Bronchial epithelial cell (primary cell): Measurements from ENCODE around the gene HLA-B. TPM values are rescaled to one million over a fixed set of nuclear protein-coding genes. Genes with fewer than 3 reads are reported as not detected.

Experiments used
- DNase-seq: peaks from one replicate; pipeline ENCODE4 v3.0.0-alpha.2; 2010; ENCODE audit warnings: low read depth
- FAIRE-seq: peaks from 2 replicates; lab custom pipeline; 2011; peaks lifted over from hg19 to GRCh38; lab: Jason Lieb, UNC
- H3K27me3 ChIP-seq: 2 replicates; pipeline ENCODE4 v1.5.1; 2011; ENCODE audit warnings: low read length; ENCODE audit not compliant: control insufficient read depth, insufficient read depth
- H3K36me3 ChIP-seq: 2 replicates; pipeline ENCODE4 v1.5.1; 2011; ENCODE audit warnings: low read length; ENCODE audit not compliant: control insufficient read depth, insufficient read depth
- H3K4me3 ChIP-seq: 2 replicates; pipeline ENCODE4 v1.5.1; 2011; ENCODE audit warnings: mild to moderate bottlenecking, low read depth, low read length, control low read depth
- CTCF ChIP-seq: IDR thresholded peaks from 2 replicates; pipeline ENCODE4 v1.5.1; 2011; ENCODE audit warnings: mild to moderate bottlenecking, moderate library complexity, low read length, control low read depth, inconsistent platforms; ENCODE audit not compliant: insufficient read depth, severe bottlenecking
- total RNA-seq: library from RNA; depleted of rRNA; stranded (reverse); fragments of >200 nt; gene quantifications from 2 replicates; pipeline ENCODE4 v1.2.1, GENCODE V29; 2014

Gene HLA-B
- total RNA-seq, 1 donor from 2014 or later = 46.9 TPM

GRCh38 chr6:31356216-31356945, 598 bp downstream of the HLA-B start:
- Histone ChIP-seq H3K27me3 (peaks cover 3% of the 10 kb centered on the region), H3K4me3 (peak overlapping the region; percentile 60), H3K36me3 (no peaks in the 10 kb centered on the region)
- no peak for DNase-seq
- no peak for FAIRE-seq
- no peak for TF ChIP-seq CTCF

DNA sequence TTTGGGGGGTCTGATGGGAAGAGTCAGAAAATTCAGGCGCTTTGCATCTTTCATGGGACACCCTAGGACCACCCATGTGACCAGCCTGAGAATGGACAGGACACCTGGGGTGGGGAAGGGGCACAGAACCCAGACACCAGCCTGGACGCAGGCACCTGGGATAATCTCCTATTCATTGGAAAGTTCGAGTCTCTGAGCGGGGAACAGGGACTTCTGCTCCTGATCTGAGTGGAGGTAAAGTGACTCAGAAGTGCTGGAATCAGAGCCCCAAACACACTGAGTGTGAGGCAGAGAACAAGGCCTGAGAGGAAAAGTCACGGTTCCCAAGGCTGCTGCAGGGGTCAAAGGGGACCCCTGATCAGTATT, 1.4 kb downstream of the HLA-B start:
- no peak for TF ChIP-seq CTCF
- no peak overlapping the region for H3K4me3 ChIP-seq

GRCh38 chr6:31354864-31355582, 2.0 kb downstream of the HLA-B start:
- peaks cover 3% of the 10 kb centered on the region for H3K27me3 ChIP-seq
- DNase-seq (no peak), FAIRE-seq (no peak)
- TF ChIP-seq CTCF = no peak
- H3K4me3 ChIP-seq = no peak overlapping the region
- H3K36me3 ChIP-seq = no peaks in the 10 kb centered on the region

More for the DNA sequence above, 1.4 kb downstream of the HLA-B start:
- H3K27me3 ChIP-seq = peaks cover 3% of the 10 kb centered on the region
- H3K36me3 ChIP-seq = no peaks in the 10 kb centered on the region
- DNase-seq (no peak), FAIRE-seq (no peak)

GRCh38 chr6:31354158-31354863, 2.7 kb downstream of the HLA-B start:
- TF ChIP-seq CTCF = no peak
- Histone ChIP-seq H3K36me3 (no peaks in the 10 kb centered on the region), H3K4me3 (no peak overlapping the region), H3K27me3 (peaks cover 3% of the 10 kb centered on the region)
- FAIRE-seq (no peak), DNase-seq (no peak)

DNA sequence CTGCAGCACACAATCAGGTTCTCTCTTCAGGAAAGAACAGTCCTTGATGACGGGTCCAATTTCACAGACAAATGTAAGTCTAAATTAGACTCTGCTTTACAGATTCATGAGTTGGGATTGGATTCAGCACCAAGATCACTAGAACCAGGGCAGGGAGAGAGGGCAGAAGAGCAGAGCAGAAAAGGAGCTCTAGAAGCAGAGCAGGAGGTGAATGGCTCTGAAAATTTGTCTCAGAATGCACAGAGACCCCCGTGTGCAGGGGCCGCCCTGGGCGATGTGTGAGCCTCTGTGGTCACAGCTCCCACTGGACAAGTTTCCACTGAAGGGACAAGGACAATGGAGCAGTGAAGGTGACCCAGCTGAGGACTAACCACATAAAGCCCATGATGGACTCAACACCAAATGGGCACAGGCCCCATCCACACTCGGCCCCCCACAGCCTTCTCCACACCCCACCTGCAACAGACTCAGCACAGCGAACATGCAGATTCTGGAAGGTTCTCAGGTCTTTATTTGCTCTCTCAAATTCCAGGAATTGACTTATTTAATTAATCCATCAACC, 3.5 kb downstream of the HLA-B start:
- no peaks in the 10 kb centered on the region for H3K27me3 ChIP-seq
- no peak overlapping the region for H3K4me3 ChIP-seq
- FAIRE-seq = no peak
- no peaks in the 10 kb centered on the region for H3K36me3 ChIP-seq
- no peak for DNase-seq
- no peak for TF ChIP-seq CTCF
